ENCODE results near the gene OPRPN.

Gene OPRPN

DNA sequence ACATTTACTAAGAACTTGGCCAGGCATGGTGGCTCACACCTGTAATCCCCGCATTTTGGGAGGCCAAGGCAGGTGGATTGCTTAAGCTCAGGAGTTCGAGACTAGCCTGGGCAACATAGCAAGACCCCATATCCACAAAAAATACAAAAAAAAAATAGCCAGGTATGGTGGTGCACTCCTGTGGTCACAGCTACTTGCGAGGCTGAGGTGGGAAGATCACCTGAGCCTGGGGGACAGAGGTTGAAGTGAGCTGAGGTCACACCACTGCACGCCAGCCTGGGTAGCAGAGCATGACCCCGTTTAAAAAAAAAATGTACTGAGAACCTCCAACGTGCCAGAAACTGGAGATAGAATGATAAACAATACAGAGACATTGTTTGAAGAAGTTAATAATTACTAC lies 8.0 kb downstream of the OPRPN start:
- no peak for DNase-seq (ENCODE audit: extremely low read depth, low read depth)

DNA sequence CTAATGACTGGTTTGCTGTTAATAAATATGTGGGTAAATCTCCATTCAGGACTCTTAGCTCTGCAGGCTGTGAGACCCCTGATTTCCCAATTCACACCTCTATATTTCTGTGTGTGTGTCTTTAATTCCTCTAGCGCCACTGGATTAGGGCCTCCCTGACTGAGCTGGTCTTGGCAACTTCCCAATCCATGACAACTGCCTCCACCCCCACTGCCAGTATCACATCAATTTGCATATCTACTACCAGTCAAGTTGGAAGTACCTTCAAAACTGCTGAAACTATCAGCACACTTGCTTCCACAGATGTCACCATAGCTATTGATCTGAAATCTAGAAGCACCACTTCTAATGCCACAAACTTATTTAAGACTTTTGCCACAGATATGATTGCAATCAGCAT lies 27.6 kb downstream of the OPRPN start:
- TF ChIP-seq, protein P1, sequence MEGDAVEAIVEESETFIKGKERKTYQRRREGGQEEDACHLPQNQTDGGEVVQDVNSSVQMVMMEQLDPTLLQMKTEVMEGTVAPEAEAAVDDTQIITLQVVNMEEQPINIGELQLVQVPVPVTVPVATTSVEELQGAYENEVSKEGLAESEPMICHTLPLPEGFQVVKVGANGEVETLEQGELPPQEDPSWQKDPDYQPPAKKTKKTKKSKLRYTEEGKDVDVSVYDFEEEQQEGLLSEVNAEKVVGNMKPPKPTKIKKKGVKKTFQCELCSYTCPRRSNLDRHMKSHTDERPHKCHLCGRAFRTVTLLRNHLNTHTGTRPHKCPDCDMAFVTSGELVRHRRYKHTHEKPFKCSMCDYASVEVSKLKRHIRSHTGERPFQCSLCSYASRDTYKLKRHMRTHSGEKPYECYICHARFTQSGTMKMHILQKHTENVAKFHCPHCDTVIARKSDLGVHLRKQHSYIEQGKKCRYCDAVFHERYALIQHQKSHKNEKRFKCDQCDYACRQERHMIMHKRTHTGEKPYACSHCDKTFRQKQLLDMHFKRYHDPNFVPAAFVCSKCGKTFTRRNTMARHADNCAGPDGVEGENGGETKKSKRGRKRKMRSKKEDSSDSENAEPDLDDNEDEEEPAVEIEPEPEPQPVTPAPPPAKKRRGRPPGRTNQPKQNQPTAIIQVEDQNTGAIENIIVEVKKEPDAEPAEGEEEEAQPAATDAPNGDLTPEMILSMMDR (IDR thresholded peaks at IDR 0.05; ENCODE audit: low read depth, low read length) = no peak

More for the DNA sequence above, 8.0 kb downstream of the OPRPN start:
- TF ChIP-seq, protein P1 (IDR thresholded peaks at IDR 0.05; ENCODE audit: low read depth, low read length) = no peak

DNA sequence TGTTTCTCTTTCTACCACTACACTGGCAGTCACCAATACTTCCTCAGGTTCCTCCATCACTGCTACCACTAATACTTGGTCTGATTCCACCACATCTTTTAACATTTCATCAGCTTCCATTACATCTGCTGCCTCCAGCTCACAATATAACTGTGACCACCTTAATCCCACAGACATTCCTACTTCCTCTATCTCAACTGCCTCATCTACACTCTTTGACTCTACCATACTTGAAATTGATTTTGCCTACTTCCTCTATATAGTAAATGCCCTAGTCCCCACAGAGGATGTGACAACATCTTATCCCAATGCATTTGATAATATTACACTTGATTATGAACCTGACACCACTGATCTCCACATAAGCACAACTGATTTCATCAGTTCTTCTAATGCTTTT lies 29.0 kb downstream of the OPRPN start:
- TF ChIP-seq, protein P1 (IDR thresholded peaks at IDR 0.05; ENCODE audit: low read depth, low read length) = no peak

More for the DNA sequence above, 27.6 kb downstream of the OPRPN start:
- no peak for DNase-seq (ENCODE audit: extremely low read depth, low read depth)

DNA sequence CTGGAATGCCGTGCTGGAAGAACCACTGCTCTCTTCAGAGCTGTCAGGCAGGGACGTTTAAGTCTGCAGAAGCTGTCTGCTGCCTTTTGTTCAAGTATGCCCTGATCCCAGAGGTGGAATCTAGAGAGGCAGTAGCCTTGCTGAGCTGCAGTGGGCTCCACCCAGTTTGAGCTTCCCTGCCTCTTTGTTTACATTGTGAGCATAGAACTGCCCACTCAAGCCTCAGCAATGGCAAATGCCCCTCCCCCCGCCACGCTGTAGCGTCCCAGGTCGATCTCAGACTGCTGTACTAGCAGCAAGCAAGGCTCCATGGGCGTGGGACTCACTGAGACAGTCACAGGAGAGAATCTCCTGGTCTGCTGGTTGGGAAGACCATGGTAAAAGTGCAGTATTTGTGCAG lies 39.5 kb downstream of the OPRPN start:
- DNase-seq (ENCODE audit: extremely low read depth, low read depth) = no peak
- TF ChIP-seq, protein P1 (IDR thresholded peaks at IDR 0.05; ENCODE audit: low read depth, low read length) = no peak

More for the DNA sequence above, 29.0 kb downstream of the OPRPN start:
- DNase-seq (ENCODE audit: extremely low read depth, low read depth) = no peak

DNA sequence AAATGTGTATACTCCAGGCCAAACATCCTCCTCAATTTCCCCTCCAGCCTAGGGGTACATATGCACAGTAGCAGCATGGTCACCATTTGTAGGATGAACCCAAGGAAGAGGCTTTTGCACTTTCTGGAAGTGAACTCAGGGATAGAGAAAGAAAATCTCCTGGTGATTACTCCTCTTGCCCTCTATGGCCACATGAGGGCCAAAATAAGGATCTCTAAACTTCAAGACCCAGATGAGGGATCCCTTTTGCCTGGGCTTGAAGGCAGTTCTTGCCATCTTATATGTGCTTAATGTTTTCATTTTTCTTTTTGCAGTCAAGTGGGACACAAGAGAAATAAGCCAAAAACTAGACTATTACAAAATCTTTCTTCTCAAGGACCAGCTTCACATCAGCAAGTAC lies 44.7 kb downstream of the OPRPN start:
- no peak for DNase-seq (ENCODE audit: extremely low read depth, low read depth)
- TF ChIP-seq, protein P1 (IDR thresholded peaks at IDR 0.05; ENCODE audit: low read depth, low read length) = no peak

DNA sequence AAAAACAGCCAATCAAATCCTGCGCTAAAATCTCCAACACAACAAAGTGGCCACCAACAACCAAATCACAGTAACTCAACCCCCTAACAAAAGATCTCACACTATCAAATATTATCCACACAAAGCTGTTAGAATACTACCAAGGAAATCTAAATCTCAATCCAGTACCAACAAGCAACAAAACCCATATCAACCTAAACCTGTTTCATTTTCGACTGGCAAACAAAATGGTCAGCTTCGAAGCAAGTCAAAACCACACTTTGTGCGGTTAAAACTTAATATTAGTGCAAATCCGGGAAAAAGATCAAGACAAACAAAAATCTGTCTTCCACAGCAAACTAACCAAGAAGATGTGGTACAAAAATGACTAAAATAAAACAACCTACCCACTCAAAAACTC lies 45.6 kb downstream of the OPRPN start:
- DNase-seq (ENCODE audit: extremely low read depth, low read depth) = no peak
- TF ChIP-seq, protein P1 (IDR thresholded peaks at IDR 0.05; ENCODE audit: low read depth, low read length) = no peak

DNA sequence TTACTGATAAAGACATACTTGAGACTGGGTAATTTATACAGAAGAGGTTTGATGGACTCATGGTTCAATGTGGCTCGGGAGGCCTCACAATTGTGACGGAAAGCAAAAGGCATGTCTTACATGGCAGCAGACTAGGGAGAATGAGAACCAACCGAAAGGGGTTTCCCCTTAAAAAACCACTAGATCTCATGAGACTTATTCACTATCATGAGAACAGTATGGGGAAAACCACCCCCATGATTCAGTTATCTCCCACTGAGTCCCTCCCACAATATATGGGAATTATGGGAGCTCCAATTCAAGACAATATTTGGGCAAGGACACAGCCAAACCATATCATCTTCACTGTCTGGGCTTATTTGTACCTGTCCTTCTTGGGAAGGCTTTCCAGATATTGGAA lies 51.5 kb downstream of the OPRPN start:
- TF ChIP-seq, protein P1 (IDR thresholded peaks at IDR 0.05; ENCODE audit: low read depth, low read length) = no peak
- no peak for DNase-seq (ENCODE audit: extremely low read depth, low read depth)
